Measurements from ENCODE around the gene SCMH1.
"Not testable (repeated sequence)": the region's sequence is repeated elsewhere in the genome, so short reads cannot be mapped to it uniquely, and the experiment has no call there.

Gene SCMH1

DNA sequence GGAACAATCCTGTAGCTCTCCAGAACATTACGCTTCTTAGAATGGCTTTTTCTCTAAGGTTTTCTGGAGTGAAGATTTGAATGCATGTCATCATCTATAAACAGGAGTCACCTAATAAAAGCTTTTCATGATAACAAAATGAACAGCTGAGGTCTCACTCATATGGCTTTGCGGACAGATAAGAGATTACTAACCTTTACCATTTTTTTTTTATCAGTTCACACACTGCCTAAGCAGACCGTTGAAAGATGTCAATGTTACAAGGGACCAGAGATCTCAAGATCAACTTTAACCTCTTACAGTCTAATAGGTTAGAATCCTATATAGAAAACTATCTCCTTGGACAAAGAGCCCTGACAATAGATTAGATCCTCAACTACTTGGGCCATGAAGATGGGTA lies 41.4 kb downstream of the SCMH1 start:
- Histone ChIP-seq H3K36me3 (ENCODE audit: control insufficient read depth, low read length) (peaks cover 17% of the 10 kb centered on the region), H3K9me3 (ENCODE audit: control insufficient read depth, insufficient read depth, low read length) (no peaks in the 10 kb centered on the region), H3K4me3 (ENCODE audit: low read length) (no peak overlapping the region), H3K27me3 (ENCODE audit: control insufficient read depth, low read length) (no peaks in the 10 kb centered on the region), H3K4me2 (ENCODE audit: low read length) (no peak overlapping the region), H3K27ac (ENCODE audit: low read depth, low read length) (no peak overlapping the region), H4K20me1 (ENCODE audit: control insufficient read depth, insufficient read depth, low read depth, low read length) (no peaks in the 10 kb centered on the region), H3K79me2 (ENCODE audit: control insufficient read depth, low read length) (peaks cover 80% of the 10 kb centered on the region), H3K9me2 (replicated peaks; ENCODE audit: control insufficient read depth, low read length) (no peaks in the 10 kb centered on the region), H3K4me1 (ENCODE audit: control insufficient read depth, low read length) (no peaks in the 10 kb centered on the region), H3F3A (ENCODE audit: control insufficient read depth, insufficient read depth) (no peaks in the 10 kb centered on the region)
- TF ChIP-seq EZH2phosphoT487 (IDR thresholded peaks at IDR 0.05; ENCODE audit: borderline replicate concordance, low read length) = no peak
- TF ChIP-seq, protein P1, sequence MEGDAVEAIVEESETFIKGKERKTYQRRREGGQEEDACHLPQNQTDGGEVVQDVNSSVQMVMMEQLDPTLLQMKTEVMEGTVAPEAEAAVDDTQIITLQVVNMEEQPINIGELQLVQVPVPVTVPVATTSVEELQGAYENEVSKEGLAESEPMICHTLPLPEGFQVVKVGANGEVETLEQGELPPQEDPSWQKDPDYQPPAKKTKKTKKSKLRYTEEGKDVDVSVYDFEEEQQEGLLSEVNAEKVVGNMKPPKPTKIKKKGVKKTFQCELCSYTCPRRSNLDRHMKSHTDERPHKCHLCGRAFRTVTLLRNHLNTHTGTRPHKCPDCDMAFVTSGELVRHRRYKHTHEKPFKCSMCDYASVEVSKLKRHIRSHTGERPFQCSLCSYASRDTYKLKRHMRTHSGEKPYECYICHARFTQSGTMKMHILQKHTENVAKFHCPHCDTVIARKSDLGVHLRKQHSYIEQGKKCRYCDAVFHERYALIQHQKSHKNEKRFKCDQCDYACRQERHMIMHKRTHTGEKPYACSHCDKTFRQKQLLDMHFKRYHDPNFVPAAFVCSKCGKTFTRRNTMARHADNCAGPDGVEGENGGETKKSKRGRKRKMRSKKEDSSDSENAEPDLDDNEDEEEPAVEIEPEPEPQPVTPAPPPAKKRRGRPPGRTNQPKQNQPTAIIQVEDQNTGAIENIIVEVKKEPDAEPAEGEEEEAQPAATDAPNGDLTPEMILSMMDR (IDR thresholded peaks at IDR 0.05; ENCODE audit: low read depth, low read length, poor library complexity, severe bottlenecking) = no peak

DNA sequence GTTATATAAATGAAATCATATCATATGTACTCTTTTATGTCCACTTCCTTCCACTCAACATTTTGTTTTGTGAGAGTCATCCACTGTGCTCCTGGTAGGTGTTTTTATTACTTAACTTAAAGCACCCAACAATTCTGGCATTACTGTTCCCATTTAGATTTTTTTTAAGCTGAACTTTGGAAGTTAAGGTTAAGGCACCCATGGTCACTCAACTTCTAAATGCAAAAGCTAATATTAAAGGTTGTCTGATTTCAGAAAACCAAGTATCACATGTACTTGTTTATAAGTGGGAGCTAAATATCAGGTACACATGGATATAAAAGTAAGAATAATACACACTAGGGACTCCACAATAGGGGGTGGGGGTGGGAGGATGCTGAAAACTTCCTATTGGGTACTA lies 42.7 kb downstream of the SCMH1 start:
- no peak overlapping the region for H3K4me2 ChIP-seq (ENCODE audit: low read length)
- no peaks in the 10 kb centered on the region for H4K20me1 ChIP-seq (ENCODE audit: control insufficient read depth, insufficient read depth, low read depth, low read length)
- no peaks in the 10 kb centered on the region for H3K9me2 ChIP-seq (replicated peaks; ENCODE audit: control insufficient read depth, low read length)
- H3K9me3 ChIP-seq (ENCODE audit: control insufficient read depth, insufficient read depth, low read length) = no peaks in the 10 kb centered on the region
- no peak overlapping the region for H3K27ac ChIP-seq (ENCODE audit: low read depth, low read length)
- H3K27me3 ChIP-seq (ENCODE audit: control insufficient read depth, low read length) = no peaks in the 10 kb centered on the region
- TF ChIP-seq, protein P1 (IDR thresholded peaks at IDR 0.05; ENCODE audit: low read depth, low read length, poor library complexity, severe bottlenecking) = no peak
- no peaks in the 10 kb centered on the region for H3F3A ChIP-seq (ENCODE audit: control insufficient read depth, insufficient read depth)
- peaks cover 7% of the 10 kb centered on the region for H3K36me3 ChIP-seq (ENCODE audit: control insufficient read depth, low read length)
- peaks cover 80% of the 10 kb centered on the region for H3K79me2 ChIP-seq (ENCODE audit: control insufficient read depth, low read length)
- H3K4me1 ChIP-seq (ENCODE audit: control insufficient read depth, low read length) = no peaks in the 10 kb centered on the region
- H3K4me3 ChIP-seq (ENCODE audit: low read length) = no peak overlapping the region

DNA sequence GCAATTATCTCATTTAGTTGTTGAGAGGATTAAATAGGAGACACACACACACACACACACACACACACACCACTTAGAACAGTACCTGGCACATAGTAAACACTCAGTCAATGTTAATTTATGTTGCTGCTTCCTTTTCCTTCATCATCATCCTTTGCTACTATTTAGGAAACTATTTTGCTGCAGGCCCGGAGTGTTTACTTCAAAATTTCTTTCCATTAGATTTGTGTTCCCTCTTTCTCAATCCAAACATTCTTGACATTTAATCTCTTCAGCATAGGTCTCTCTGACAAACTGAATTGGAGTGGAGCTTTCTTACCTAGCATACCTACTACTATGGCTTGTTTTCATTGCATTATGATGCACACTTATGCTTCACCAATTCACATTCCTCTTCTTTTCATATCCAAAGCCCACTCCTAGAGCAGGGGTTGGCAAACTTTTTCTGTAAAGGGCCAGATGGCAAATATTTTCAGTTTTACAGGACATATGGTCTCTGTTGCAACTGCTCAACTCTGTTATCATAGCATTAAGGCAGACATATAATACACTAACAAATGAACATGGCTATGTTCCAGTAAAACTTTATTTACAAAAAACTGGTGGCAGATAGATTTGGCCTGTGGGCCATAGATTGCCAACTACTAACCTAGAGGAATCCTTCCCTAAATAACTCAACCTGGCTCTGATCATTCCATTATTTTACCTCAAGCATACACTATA lies 49.5 kb downstream of the SCMH1 start:
- Histone ChIP-seq H3K36me3 (ENCODE audit: control insufficient read depth, low read length) (peaks cover 11% of the 10 kb centered on the region; the same call in 1 of the 2 replicates), H3K9me2 (replicated peaks; ENCODE audit: control insufficient read depth, low read length) (no peaks in the 10 kb centered on the region), H3K9me3 (ENCODE audit: control insufficient read depth, insufficient read depth, low read length) (no peaks in the 10 kb centered on the region), H3K27me3 (ENCODE audit: control insufficient read depth, low read length) (no peaks in the 10 kb centered on the region), H3F3A (ENCODE audit: control insufficient read depth, insufficient read depth) (0 out of 2 replicates have a peak, but pooled peaks cover 2% of the 10 kb centered on the region), H4K20me1 (ENCODE audit: control insufficient read depth, insufficient read depth, low read depth, low read length) (no peaks in the 10 kb centered on the region; the same call in 1 of the 2 replicates), H3K79me2 (ENCODE audit: control insufficient read depth, low read length) (peaks cover 83% of the 10 kb centered on the region), H3K4me1 (ENCODE audit: control insufficient read depth, low read length) (no peaks in the 10 kb centered on the region), H3K4me2 (ENCODE audit: low read length) (no peak overlapping the region), H3K27ac (ENCODE audit: low read depth, low read length) (no peak overlapping the region), H3K4me3 (ENCODE audit: low read length) (no peak overlapping the region)
- TF ChIP-seq EZH2phosphoT487 (IDR thresholded peaks at IDR 0.05; ENCODE audit: borderline replicate concordance, low read length) = no peak

DNA sequence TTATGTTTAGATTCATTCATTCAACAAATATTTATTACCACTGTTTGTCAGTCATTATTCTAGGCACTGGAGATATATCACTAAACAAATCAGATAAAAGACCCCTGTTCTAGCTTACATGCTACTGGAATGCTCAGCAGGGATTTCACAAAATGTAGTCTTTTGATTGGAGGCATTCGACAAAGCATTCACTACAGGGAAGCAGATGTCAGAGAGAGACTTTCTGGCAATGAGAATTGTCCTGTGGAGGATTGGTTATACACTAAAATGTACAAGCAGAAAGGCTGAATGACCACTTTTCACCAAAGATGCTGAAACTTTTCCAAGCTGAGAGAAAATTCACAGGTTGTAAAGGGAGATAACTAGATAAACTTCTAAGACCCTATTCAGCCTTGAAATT lies 57.7 kb downstream of the SCMH1 start:
- Histone ChIP-seq H3K36me3 (ENCODE audit: control insufficient read depth, low read length) (peaks cover 30% of the 10 kb centered on the region), H3K79me2 (ENCODE audit: control insufficient read depth, low read length) (peaks cover 16% of the 10 kb centered on the region), H3K27me3 (ENCODE audit: control insufficient read depth, low read length) (no peaks in the 10 kb centered on the region), H4K20me1 (ENCODE audit: control insufficient read depth, insufficient read depth, low read depth, low read length) (no peaks in the 10 kb centered on the region), H3K9me3 (ENCODE audit: control insufficient read depth, insufficient read depth, low read length) (no peaks in the 10 kb centered on the region), H3K4me3 (ENCODE audit: low read length) (no peak overlapping the region), H3F3A (ENCODE audit: control insufficient read depth, insufficient read depth) (no peaks in the 10 kb centered on the region), H3K4me2 (ENCODE audit: low read length) (no peak overlapping the region), H3K27ac (ENCODE audit: low read depth, low read length) (no peak overlapping the region), H3K9me2 (replicated peaks; ENCODE audit: control insufficient read depth, low read length) (no peaks in the 10 kb centered on the region), H3K4me1 (ENCODE audit: control insufficient read depth, low read length) (0 out of 2 replicates have a peak, but pooled peaks cover 3% of the 10 kb centered on the region)
- TF ChIP-seq EZH2phosphoT487 (IDR thresholded peaks at IDR 0.05; ENCODE audit: borderline replicate concordance, low read length) = no peak
- TF ChIP-seq, protein P1 (IDR thresholded peaks at IDR 0.05; ENCODE audit: low read depth, low read length, poor library complexity, severe bottlenecking) = no peak

DNA sequence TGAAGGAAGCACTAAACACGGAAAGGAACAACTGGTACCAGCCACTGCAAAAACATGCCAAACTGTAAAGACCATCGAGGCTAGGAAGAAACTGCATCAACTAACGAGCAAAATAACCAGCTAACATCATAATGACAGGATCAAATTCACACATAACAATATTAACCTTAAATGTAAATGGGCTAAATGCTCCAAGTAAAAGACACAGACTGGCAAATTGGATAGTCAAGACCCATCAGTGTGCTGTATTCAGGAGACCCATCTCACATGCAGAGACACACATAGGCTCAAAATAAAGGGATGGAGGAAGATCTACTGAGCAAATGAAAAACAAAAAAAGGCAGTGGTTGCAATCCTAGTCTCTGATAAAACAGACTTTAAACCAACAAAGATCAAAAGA lies 63.9 kb downstream of the SCMH1 start:
- not testable (repeated sequence) for H3K9me3 ChIP-seq (ENCODE audit: control insufficient read depth, insufficient read depth, low read length); H3K4me3 ChIP-seq (ENCODE audit: low read length); H3K4me2 ChIP-seq (ENCODE audit: low read length); H3K27me3 ChIP-seq (ENCODE audit: control insufficient read depth, low read length); H3K27ac ChIP-seq (ENCODE audit: low read depth, low read length); H4K20me1 ChIP-seq (ENCODE audit: control insufficient read depth, insufficient read depth, low read depth, low read length); H3K9me2 ChIP-seq (replicated peaks; ENCODE audit: control insufficient read depth, low read length); H3F3A ChIP-seq (ENCODE audit: control insufficient read depth, insufficient read depth)
- H3K79me2 ChIP-seq (ENCODE audit: control insufficient read depth, low read length) = peaks cover 15% of the 10 kb centered on the region
- peaks cover 28% of the 10 kb centered on the region for H3K36me3 ChIP-seq (ENCODE audit: control insufficient read depth, low read length)
- peaks cover 12% of the 10 kb centered on the region for H3K4me1 ChIP-seq (ENCODE audit: control insufficient read depth, low read length)
